GM21576 (cell line): ENCODE measurements around the gene EML6.

Experiments used
- ATAC-seq: cut with Tn5 transposase; IDR thresholded peaks from one replicate; pipeline ENCODE4 v1.9.1; 2021; ENCODE audit warnings: mild to moderate bottlenecking, moderate library complexity; ENCODE audit not compliant: unreplicated experiment

The EML6 gene

DNA sequence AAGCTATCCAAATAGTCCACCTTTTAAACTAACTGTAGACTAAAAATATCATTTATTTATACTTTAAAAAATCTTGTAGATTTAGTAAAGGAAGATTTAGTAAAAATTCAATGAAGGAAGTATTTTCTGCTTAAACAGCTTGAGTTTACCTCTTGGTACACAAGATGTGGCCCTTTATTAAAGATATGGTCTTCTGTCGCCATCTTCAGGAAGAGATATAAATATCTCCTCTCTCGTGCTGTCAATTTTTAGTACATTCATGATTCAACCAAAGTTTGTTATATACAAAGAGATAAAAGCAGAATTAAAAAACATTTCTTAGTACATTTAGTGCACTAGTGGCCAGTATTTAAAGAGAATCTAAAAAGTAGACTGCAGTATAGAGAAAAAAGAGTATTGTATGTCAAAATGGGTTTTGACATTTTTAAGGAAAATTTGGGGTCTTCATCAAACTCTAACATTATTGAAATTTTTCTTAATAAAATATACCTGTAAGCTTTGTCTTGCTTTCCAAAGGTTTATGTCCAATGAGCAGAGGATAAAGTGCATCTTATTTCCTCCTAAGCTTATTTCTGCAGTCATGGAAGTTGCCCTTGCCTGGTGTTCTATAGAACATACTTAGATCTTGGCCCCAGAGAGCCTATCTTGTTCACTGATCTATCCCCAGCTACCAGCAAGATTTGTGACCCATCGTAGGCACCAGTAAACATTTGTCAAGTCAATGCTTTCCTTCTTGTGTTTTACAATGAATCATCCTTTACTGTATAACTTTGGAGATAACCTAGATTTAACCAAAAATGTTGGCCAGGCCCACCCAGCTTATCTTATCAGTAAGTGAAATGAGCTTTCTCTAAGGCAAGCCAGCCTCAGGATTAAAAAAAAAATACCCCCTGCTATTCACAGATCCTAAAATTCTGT is 18.5 kb upstream of the EML6 start:
- peak; percentile 64 for ATAC-seq

DNA sequence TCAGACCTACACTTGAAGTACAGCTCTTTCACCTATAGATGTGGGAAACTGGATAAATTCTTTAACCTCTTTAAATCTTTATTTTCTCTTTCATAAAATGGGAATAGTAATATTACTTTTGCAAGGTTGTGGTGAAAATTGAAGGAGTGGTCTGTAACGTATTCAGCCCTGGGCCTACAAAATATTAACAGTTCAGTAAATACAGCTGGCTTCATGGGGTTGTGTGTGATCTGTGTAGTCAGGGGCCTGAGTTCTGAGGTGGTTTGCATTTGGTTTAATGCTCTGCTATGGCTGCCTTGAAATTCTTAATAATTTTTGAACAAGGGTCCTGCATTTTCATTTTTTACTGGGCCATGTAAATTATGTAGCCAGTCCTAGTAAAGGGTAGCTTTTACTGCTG is 16.8 kb upstream of the EML6 start:
- no peak for ATAC-seq

- ATAC-seq = no peak
Measured at GRCh38 chr2:54708584-54709335, 14.7 kb upstream of the EML6 start.

DNA sequence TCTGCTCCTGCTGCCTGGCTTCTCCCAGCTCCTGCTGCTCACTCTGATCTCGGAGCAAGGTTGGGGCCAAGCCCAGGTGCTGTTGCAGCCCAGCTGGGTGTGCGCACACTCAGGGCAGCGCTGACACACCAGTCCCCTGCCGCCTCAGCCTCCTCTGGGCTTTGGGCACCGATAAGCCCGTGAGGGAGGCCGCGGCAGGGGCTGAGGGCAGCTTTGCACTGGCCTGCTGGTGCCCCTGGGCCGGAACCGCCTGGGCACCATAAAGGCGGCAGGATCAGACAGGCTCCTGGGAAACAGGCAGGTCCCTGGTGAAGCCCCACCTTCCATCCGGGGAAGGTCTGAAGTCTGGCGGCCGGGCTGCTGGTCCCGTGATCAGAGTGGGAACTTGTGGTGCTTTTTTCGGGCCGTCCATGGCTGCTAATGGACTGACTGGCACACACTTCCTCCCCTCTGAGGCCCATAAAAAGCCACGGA is 14.1 kb upstream of the EML6 start:
- no peak for ATAC-seq

DNA sequence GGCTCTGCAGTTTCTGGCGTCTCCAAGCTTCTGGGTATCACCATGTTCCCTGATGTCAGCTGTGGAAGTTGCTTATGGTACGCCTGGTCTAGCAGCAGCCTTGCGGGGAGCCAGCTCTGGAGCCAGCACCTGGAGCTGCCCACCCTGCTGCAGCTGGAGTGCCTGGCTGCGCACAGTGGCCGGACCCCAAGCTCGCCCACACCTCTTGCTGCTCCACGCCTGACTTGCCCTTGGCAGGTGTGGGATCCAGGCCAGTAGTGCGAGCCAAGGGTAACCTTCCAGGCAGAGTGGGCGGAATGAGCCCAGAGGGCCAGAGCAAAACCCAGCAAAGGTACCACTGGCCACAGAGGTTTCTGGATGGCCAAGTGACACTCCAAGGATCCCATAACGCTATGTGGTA is 13.2 kb upstream of the EML6 start:
- no peak for ATAC-seq

DNA sequence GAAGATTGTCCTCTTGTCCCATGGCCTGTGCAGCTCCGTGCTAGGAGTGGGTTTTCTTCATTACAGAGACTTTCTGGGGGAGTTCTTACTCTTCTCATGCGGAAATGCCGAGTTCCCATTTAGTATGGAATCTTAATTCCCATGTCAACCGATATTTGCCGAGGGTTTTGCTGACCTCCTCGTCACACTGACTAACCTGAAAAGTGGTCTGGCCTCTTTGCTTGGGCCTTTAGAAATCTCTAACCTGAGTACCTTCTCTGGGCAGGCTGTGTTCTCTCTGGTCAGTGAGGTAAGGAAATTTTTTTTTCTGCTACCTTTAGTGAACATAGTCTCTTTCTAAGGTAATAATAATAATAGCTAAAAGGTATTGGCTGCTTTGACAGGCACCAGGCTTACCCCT is 10.9 kb upstream of the EML6 start:
- ATAC-seq = no peak

GRCh38 chr2:54714996-54715395 is 8.5 kb upstream of the EML6 start:
- no peak for ATAC-seq

- ATAC-seq = no peak
Measured at GRCh38 chr2:54716375-54716774, 7.1 kb upstream of the EML6 start.

DNA sequence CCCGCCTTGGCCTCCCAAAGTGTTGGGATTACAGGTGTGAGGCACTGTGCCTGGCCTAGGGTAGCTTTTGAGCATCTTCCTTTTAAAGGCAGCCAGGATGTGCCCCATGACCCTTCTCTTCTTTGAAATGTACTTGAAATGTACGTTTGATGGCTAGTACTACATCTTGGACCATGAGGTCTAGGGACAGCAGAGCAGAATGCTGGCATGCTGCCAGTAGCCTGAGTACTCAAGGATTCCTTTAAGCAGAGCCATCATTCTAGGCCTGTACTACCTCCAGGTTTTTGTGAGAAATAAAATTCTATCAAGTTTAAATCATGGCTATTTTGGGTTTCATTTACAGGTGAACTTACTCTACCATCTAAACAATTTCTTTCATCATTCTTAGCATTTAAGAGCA is 2.9 kb upstream of the EML6 start:
- ATAC-seq = no peak

- no peak for ATAC-seq
Measured at GRCh38 chr2:54722641-54723040, 821 bp upstream of the EML6 start.

DNA sequence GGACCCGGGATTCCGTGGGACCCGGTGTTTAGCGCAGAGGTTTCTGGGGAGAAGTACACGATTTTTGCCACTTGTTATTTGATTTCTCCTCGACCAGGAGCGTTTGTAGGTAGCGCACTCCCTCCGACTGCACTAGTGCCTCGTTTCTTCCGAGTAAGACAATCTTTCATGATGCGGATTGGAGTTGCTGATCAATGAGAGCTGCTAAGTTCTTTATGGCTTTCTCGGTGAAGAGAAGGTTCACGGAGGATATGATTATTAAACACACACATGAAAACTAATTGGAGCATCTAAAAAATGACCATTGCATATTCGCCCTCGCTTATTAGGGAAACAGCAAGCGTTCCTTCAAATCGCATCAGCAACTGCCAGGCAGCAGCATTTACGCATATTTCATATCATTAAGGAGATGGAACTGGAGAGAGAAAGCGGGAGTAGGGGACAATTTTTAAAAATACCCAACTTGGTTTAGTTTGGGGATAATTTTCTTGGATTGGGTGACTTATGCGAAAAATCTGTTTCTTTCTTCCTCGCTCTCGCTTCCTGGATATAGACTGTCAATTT is 616 bp downstream of the EML6 start:
- no peak for ATAC-seq

- no peak for ATAC-seq
Measured at GRCh38 chr2:54724560-54725342, 1.3 kb downstream of the EML6 start.

- ATAC-seq = no peak
Measured at GRCh38 chr2:54725343-54726099, 2.1 kb downstream of the EML6 start.

DNA sequence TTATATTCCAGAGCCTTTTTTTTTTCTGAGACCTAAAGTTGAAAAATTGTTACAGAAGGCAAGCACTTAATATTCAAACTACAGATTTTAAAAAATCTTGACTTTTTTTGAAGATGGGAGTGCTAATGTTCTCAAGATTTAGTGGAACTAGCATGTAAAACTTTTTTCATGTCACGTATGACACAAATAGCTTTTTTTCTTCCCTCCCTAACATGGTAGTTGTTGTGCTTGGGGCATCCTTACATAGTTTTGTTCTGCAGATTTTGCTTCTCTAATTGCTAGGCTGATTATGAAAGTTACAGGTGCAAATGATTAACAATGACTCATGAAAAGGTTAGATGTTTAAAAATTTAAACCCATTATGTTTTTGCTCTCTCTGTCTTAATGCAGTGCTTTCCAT is 3.0 kb downstream of the EML6 start:
- ATAC-seq = no peak

DNA sequence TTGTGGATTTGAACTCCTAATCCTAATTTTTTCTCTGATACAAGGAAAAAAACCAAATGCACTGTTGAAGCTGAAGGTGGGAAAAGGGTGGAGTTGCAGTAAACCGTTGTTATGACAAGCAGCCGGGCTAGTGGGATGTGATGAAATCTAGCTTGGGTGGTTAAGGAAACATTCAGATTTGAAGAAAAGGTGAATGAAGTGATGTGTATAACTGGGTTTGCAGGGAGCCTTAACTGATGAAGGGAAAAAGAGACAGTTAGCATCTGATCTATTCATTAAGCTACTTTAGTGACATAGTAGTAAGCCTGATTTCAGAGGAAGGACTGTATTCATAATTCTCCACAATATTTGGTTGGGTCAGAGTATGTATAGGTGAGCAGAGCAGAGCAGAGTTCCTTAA is 3.5 kb downstream of the EML6 start:
- ATAC-seq = no peak

DNA sequence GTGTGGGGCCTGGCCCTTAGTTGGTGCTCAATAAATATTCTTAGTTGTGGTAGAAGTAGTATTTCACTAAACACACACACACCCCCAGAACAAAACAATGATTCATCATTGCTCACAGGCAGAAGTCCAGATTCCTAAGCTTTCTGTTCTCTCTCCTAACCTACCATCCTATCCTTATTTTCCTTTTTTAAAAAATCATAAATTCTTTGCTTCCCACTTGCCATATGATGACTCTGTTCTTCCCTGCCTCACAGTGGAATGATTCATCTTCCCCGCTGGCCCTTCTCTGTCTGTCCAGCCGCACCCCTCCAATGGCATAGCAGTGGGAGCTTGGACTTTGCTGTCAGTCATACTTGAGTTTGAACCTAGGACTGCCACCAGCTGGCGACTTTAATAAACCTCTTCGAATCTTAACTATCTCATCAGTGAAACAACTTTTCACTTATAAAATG is 5.2 kb downstream of the EML6 start:
- ATAC-seq = no peak

DNA sequence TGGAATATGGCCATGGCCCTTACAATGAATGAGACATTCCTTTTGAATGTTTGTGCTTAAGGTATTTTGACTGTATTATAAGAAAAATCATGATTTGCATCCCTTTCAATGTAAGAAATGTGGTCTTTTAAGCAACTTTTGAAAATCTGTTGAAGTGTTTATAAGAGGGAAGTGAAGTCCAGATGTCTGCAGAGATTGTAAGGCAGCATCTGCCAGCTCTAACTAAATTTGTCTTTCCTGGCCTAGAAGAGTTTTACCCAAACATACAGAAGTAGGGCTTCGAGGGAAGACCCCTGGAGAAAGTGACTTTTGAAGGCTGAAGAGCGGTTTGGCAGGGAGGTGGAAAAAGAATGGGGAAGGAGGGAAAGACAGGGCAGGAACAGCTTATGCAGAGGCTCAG is 12.2 kb downstream of the EML6 start:
- ATAC-seq = no peak

GRCh38 chr2:54738281-54738680 is 14.8 kb downstream of the EML6 start:
- no peak for ATAC-seq

GRCh38 chr2:54740333-54740732 is 16.9 kb downstream of the EML6 start:
- ATAC-seq = no peak

DNA sequence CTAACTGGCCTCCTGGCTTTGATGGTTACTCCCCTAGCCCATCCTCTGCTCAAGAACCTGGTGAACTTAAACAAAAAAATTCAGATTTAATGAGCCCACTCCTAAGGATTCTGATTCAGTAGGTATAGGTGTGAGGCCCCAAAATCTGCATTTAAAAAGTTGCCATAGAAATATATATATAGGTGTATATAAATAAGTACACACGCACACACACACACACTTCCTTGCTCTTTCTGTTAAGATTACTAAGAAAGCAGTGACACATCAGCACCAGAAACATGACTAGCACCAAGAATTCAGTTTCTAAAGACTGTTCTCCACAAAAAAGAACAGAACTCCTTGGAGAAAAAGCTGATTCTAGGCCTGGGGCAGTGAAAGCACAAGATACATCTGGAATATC is 17.8 kb downstream of the EML6 start:
- no peak for ATAC-seq
